HEK293T (cell line): ENCODE measurements around the gene BEST4.

Experiments
- ARNT ChIP-seq: fragments of 450-650 bp; IDR thresholded peaks from 2 replicates; pipeline ENCODE4 v1.6.1; 2017; ENCODE audit warnings: mild to moderate bottlenecking
- BHLHE40 ChIP-seq: fragments of 450-650 bp; IDR thresholded peaks from 2 replicates; pipeline ENCODE4 v1.6.1; 2016; ENCODE audit warnings: mild to moderate bottlenecking, moderate library complexity, borderline replicate concordance
- ELF4 ChIP-seq: fragments of 450-650 bp; IDR thresholded peaks from 2 replicates; pipeline ENCODE4 v1.6.1; 2017; ENCODE audit warnings: antibody characterized with exemption
- FOXA1 ChIP-seq: fragments of 450-650 bp; IDR thresholded peaks from 2 replicates; pipeline ENCODE4 v1.6.1; 2016; ENCODE audit warnings: mild to moderate bottlenecking
- FOXK2 ChIP-seq: fragments of 450-650 bp; IDR thresholded peaks from 2 replicates; pipeline ENCODE4 v1.6.1; 2016; ENCODE audit warnings: mild to moderate bottlenecking
- LEF1 ChIP-seq: fragments of 450-650 bp; IDR thresholded peaks from 2 replicates; pipeline ENCODE4 v1.6.1; 2017; ENCODE audit warnings: mild to moderate bottlenecking, borderline replicate concordance
- SUZ12 ChIP-seq: fragments of 450-650 bp; IDR thresholded peaks from 2 replicates; pipeline ENCODE4 v1.6.1; 2016; ENCODE audit warnings: mild to moderate bottlenecking
- TARDBP ChIP-seq: fragments of 450-650 bp; IDR thresholded peaks from 2 replicates; pipeline ENCODE4 v1.6.1; 2016

- TF ChIP-seq TARDBP: no peak
- TF ChIP-seq LEF1: no peak
- no peak for TF ChIP-seq FOXK2
- TF ChIP-seq FOXA1: no peak
- no peak for TF ChIP-seq SUZ12
- TF ChIP-seq ARNT: no peak
- TF ChIP-seq ELF4: no peak
- no peak for TF ChIP-seq BHLHE40
These were observed 48.0 kb upstream of the BEST4 start for GRCh38 chr1:44835738-44836675.
